ENCODE measurements around the gene GLIS1.

The GLIS1 gene

GRCh38 chr1:53501065-53502005 is 237.6 kb downstream of the GLIS1 start:
- no peak for DNase-seq

GRCh38 chr1:53500204-53501064 is 238.5 kb downstream of the GLIS1 start:
- no peak for DNase-seq

- DNase-seq, result no peak
These were observed 239.4 kb downstream of the GLIS1 start for GRCh38 chr1:53499257-53500203.

- DNase-seq, result no peak
These were observed 240.3 kb downstream of the GLIS1 start for GRCh38 chr1:53498555-53499131.

GRCh38 chr1:53495633-53496345 is 243.2 kb downstream of the GLIS1 start:
- no peak for DNase-seq

GRCh38 chr1:53490351-53490750 is 248.6 kb downstream of the GLIS1 start:
- DNase-seq, result no peak

- no peak for DNase-seq
These were observed 252.5 kb downstream of the GLIS1 start for GRCh38 chr1:53486395-53487026.

GRCh38 chr1:53485478-53486394 is 253.2 kb downstream of the GLIS1 start:
- DNase-seq, result peak; percentile 83

- no peak for DNase-seq
These were observed 254.1 kb downstream of the GLIS1 start for GRCh38 chr1:53484705-53485477.

- DNase-seq, result no peak
These were observed 255.3 kb downstream of the GLIS1 start for GRCh38 chr1:53483656-53484055.

GRCh38 chr1:53483170-53483569 is 255.8 kb downstream of the GLIS1 start:
- no peak for DNase-seq

- no peak for DNase-seq
These were observed 256.4 kb downstream of the GLIS1 start for GRCh38 chr1:53482441-53483153.

- no peak for DNase-seq
These were observed 257.5 kb downstream of the GLIS1 start for GRCh38 chr1:53481456-53481855.

- DNase-seq, result no peak
These were observed 258.3 kb downstream of the GLIS1 start for GRCh38 chr1:53480678-53481077.

- DNase-seq, result no peak
These were observed 260.5 kb downstream of the GLIS1 start for GRCh38 chr1:53478502-53478818.

- DNase-seq, result no peak
These were observed 261.1 kb downstream of the GLIS1 start for GRCh38 chr1:53477651-53478501.

GRCh38 chr1:53476579-53476978 is 262.4 kb downstream of the GLIS1 start:
- no peak for DNase-seq

GRCh38 chr1:53475664-53476063 is 263.3 kb downstream of the GLIS1 start:
- DNase-seq, result no peak
